H4 (cell line): ENCODE results near the gene IL1A. TPM values are rescaled to one million over a fixed set of nuclear protein-coding genes. Genes with fewer than 3 reads are reported as not detected.
A peak's percentile ranks its signal among the peaks of the same experiment; 100 is the strongest.

ENCODE experiments used
- DNase-seq: peaks from one replicate; pipeline ENCODE4 v3.0.0-alpha.2; 2015; ENCODE audit warnings: low spot score
- total RNA-seq: library from RNA; depleted of rRNA; stranded (reverse); fragments of >200 nt; shearing (Covaris generic); gene quantifications from 2 replicates; pipeline ENCODE4 v1.2.3, GENCODE V29; 2014

IL1A gene
- total RNA-seq, 1 experiment from 2014 or later, result 0.06 TPM

DNA sequence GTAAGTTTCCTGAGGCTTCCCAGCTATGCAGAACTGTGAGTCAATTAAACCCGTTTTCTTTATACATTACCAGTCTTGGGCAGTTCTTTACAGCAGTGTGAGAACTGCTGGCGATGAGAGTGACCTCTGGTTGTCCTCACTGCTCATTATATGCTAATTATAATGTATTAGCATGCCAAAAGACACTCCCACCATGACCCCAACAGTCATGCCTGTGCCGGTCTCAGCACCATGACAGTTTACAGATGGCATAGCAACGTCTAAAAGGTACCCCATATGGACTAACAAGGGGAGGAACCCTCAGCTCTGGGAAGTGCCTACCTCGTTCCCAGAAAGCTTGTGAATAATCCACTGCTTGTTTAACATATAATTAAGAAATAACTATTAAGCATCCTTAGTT lies 8.1 kb upstream of the IL1A start:
- no peak for DNase-seq

DNA sequence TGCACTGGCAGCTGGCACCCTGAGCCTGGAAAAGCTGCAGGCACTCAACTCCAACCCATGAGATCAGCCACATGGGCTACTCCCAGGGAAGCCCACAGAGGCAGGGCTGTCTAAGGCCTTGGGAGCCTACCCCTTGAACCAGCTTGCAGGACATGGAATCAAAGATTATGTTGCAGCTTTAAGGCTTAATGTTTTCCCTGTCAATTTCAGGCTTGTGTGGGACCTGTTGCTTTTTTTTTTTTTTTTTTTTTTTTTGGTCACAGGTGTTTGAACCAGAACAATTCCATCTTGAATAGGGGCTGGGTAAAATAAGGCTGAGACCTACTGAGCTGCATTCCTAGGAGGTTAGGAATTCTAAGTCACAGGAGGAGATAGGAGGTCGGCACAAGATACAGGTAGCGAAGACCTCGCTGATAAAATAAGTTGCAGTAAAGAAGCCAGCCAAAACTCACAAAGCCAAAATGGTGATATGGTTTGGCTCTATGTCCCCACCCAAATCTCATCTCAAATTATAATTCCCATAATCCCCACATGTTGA lies 7.5 kb upstream of the IL1A start:
- no peak for DNase-seq

DNA sequence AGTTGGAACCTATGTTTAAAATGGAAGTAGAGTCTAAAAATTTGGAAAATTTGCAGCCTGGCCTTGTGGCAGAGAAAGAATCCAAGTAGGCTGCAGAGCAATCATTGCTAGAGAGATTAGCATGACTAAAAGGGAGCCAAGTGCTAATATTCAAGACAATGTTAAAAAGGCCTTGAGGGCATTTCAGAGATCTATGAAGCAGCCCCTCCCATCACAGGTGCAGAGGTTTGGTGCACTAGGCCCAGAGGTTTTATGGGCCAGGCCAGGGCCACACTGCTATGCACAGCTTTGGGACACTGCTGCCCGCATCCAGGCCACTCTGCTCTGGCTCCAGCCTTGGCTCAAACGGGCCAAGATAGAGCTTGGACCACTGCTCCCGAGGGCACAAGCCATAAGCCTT lies 6.7 kb upstream of the IL1A start:
- DNase-seq, result no peak

DNA sequence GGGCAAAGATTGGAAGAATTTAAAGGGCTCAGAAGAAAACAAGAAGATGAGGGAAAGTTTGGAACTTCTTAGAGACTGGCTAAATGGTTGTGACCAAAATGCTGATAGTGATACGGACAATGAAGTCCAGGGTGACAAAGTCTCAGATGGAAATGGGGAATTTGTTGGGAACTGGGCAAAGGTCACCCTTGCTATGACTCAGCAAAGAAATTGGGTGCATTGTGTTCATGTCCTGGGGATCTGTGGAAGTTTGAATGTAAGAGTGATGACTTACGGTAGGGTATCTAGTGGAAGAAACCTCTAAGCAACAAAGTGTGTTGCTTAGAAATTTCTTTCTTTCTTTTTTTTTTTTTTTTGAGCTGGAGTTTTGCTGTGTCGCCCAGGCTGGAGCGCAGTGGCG lies 6.0 kb upstream of the IL1A start:
- no peak for DNase-seq

DNA sequence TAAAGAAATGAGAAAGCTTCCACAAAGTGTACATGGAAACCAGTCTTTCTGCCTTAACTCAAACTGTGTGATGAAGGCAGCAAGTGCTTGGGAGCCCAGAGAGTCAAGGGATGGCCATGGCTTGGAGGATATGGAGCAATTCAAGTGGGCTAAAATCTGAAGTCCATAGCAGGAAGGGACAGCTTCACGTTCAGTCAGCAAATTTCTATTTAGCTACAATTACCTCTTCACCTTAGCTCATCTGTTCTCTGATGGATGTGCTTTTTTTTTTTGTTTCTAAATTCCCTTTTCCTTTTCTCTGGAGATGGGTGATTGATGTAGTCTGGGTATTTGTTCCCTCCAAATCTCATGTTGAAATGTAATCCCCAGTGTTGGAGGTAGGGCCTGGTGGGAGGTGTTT lies 4.9 kb upstream of the IL1A start:
- DNase-seq, result no peak

DNA sequence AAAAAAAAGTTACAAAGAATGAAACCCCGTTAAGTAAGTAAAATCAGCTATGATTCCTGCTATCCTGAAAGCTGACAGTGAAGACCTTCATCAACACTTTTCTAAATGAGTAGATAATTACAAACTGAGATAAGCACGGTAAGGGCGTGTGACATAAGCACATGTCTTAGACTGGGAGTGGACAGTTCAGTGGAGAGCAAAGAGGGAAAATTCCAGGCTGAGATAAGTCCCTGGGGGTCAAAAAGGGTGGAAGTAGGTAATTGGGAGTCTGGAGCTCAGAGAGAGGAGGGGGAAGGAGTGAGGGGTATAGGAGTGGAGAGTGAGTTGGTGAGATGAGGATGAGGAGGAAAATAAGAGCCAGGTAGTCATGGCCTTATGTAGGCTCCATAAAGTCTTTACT lies 4.4 kb upstream of the IL1A start:
- no peak for DNase-seq

DNA sequence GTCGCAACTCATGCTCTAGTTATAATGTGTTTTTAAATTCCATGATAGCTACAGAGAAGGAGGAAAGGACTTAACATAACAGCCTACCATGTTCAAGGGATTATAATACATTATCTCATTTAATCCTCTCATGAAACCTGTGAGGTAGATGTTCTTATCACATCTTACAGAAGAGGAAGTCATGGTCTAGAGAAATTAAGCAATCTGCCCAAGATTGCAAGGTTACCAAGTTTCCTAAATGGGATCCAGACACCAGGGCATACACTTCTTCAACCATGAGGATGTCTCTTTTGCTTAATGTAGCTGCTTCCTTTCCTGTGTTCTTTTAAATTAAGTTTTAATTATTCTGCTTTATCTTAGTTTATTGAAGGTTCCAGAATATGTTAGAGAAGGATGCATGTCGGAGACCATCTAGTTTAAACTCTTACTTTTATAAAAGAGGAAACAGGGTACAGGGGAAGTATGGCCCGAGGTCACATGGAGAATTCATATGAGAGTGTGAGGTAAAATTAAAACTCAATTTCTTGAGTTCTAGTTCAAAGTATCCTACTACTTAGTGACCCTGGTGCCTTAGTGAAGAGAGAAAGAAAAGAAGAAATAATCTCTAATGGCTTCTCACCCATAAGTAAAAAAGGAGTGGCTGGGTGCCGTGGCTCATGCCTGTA lies 3.6 kb upstream of the IL1A start:
- DNase-seq, result no peak

DNA sequence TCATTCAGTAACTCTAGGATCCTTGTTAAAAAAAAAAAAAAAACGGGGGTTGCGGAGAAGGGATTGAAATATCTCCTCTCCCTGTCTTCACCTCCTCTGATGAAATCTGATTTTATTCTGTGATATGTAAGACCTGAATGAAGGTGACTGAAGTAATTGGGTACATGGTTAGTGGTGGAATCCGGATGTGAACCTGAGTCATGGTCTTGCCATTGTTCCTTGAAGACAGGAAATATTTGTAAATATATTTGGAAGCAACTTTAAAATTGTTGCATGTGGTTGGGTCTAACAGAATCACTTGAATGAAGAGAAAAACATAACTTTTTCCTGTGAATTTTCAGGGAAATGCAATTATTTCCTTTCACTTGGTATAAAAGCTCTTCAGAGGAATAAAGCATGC lies 3.0 kb upstream of the IL1A start:
- no peak for DNase-seq

DNA sequence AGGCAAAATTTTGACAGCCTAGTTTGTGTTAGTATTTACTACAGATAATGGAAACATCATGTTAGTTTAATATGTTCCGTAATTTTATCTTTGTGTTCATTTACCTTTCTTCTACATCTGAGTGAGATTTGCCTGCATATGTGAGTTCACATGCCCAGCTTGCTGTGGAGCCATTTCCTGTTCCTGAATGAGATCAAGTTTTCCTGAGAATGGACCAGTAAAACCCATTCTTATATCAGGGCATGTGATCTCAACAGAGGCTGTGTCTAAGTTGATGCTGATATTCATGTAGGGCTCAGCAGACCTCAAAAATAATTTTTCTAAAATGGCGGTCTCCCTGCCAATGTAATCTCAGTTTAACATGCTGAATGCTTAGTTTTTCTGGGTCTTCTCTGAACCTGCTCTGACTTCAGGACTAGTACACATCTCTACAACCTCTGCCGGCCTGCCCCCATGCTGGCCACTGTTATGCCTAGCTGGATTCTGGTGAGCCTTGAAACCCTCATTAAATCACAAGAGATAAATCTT lies 1.0 kb downstream of the IL1A start:
- no peak for DNase-seq

DNA sequence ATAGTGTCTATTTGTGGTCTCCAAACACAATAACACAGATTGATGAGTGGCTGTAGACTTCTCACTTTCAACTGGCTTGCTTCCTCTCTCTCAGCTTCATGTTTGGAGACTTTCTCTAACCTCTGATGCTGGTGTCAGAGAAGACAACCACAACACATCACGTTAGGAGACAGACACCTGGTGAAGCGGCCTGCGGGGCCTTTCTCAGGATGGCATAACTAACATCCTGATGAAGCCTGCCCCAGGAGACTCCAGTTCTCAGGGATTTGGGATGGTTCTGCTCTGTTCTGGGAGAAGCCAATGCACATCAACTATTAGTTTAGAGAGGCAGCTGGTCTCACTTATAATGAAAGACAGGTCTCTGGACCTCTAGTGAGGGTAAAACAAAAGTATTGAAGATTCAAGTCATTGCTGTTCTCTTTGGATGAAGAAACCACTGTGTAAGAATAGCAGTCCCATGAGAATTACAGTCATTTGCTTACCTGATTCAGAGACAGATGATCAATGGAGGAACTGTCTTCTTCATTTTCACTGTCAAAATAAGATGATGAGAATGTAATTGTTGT lies 2.0 kb downstream of the IL1A start:
- DNase-seq, result no peak

DNA sequence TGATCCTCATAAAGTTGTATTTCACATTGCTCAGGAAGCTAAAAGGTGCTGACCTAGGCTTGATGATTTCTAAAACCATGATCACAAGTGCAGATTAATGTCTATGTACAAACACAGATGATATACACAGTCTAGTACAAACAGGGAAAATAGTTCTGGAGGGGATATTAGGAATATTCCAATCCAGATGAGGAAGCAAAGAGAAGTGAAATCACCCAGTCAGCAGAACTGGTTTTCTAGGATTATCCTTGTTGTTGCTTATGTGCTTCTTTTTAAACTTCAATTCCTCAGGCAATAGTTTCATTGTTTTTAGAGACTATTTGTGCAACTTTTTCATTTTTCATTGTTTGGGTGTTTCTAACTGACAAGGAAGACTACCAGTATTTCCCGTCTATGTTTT lies 4.7 kb downstream of the IL1A start:
- DNase-seq, result no peak

DNA sequence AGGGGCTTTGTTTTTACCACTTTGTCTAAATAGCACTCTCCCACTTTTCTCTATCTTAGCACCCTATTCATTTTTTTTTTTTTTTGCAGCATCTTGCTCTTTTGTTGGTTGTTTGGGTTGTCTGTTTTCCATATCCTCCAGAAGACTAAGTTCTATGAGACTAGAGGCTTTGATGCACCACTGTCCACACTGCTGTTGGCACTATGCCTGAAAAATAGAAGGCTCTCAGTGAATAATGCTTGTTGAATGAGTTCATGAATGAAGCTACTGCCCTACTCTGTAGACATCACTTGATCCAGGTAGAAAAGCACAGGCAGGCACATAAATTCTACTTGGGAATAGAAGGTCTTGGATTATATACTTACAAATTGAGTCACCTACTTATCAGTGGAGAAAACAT lies 7.3 kb downstream of the IL1A start:
- DNase-seq, result no peak

DNA sequence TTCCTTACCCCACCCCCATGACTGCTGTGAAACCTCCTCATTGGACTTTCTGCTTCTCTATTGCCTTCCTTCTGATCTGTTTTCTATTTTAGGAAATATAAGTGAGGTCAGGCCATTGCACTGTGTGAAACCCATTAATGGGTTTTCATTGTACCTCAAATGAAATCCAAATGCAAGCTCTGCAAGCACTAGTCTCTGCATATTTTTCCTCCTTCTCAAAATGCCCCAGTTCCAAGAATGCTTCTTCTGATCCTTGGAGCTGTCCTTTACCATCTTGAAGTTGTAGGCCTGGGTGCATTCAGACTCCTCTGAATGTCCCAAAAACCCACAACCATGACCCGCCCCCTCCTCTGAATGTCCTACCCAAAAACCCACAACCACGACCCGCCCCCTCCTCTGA lies 8.2 kb downstream of the IL1A start:
- DNase-seq, result no peak

DNA sequence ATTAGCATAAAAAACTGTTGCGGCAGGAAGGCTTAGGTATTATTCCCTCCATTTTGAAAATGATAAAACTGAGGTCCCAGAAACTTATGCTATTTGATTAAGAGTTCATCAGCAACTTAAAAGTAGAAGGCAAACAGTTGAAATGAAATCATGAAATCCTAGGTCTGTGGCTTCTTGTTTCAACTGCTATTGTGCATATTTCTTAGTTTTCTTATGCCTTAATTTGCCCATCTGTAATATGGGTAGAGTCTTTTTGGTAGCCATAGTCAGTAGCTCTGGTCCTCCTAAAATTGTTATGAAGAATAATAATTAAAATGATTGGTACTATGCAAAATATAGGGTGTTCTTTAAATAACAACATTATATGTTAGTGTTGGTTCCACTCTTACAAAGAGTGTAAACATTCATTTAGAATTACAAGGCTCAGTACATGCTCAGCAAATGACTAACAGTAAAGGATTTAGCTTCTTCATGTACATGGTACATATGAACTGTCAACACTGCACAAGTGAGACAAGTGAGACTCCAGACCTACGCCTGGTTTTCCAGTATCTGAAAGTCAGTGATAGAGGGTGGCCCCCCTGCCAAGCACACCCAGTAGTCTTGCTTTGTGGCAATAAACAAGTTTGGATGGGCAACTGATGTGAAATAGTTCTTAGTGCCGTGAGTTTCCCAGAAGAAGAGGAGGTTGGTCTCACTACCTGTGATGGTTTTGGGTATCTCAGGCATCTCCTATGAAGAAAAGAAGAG lies 9.6 kb downstream of the IL1A start:
- no peak for DNase-seq

DNA sequence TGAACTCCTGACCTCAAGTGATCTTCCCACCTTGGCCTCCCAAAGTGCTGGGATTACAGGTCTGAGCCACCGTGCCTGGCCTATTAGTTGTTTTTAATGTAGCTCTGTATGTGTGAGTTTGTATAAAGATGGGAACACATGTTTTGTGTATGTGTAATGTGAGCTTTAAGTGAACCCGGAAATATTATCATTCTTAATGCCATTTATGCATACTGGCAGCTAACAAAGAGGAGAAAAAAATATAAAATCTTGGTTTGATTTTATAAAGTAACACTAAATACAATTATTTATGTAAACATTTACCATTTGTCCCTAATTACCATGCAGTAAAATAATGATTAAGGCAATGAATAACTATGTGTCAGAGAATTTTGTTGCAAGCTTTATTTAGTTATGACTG lies 10.7 kb downstream of the IL1A start:
- no peak for DNase-seq

DNA sequence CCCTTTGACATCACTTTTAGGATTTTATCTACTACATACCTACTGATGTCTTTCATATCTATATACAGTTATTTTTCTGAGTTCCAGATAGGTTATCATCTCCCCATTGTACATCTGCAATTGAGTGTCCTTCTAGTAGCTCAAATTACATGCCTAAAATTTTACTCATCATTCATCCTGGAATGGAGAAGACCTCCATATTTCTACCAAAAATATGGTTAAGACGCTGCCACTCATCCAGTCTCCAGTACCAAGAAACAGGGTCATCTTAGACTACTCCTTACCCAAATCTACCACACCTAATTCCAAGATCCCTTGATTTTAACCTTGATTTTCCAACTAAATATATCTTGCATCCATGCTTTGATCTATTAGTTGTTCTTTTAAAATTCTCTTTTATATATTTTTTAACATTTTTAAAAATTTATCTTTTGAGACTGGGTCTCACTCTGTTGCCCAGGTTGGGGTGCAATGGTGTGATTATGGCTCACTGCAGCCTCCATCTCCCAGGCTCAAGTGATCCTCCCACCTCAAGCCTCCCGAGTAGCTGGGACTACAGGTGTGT lies 11.3 kb downstream of the IL1A start:
- DNase-seq, result no peak

DNA sequence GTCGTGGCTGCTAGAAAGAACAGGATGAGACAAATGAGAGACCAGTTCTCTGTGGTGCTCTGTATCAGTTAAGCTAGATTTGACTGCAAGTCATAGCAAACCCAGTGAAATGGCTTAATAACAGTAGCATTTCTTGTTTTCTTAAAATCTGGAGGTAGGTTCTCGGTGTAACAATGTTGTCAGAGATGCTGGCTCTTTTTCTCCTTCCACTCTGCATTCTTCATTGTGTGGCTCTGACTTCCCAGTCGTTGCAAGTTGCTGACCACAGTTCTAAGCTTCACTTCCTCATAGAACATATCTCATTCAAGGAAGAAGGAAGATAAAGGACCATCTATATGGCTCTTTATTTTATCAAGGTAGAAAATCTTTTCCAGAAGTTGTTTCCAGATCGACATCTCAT lies 12.0 kb downstream of the IL1A start:
- no peak for DNase-seq

DNA sequence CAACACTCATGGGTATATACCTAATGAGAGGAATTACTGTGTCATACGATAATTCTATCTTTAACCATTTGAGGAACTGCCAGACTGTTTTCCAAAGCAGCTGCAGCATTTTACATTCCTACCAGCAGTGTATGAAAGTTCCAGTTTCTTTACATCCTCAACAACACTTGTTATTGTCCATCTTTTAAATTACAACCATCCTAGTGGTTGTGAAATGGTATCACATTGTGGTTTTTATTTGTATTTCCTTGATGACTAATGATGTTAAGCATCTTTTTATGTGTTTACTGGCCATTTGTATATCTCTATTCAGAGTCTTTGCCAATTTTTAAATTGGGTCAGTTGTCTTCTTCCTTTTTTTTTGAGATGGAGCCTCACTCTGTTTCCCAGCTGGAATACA lies 15.9 kb downstream of the IL1A start:
- peak; percentile 41 for DNase-seq

DNA sequence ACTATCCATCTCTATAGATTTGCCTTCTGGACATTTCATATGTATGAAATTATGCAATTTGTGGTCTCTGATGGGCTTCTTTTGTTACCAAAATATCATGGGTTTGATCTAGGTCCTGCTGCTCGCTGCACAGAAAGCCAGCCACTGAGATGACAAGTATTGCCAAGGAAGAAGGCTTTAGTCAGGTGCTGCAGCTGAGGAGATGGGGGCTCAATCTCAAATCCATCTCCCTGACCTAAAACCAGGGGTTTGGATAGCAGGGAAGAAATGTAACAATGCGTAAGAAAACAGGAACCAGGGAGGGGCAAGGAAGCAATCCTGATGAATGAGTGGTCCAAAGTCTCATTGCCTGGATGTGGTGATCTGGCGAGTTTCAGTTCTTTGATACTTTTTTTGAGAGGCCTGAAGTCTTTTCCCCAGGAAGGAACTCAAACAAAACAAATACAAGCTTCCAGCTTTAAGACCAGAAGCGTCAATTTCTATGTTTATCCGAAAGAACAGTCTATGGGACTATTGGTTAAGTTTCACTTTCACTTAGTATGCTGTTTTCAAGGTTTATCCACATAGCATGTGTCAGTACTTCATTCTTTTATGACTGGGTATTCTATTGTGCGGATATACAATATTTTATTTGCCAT lies 16.5 kb downstream of the IL1A start:
- DNase-seq, result no peak

DNA sequence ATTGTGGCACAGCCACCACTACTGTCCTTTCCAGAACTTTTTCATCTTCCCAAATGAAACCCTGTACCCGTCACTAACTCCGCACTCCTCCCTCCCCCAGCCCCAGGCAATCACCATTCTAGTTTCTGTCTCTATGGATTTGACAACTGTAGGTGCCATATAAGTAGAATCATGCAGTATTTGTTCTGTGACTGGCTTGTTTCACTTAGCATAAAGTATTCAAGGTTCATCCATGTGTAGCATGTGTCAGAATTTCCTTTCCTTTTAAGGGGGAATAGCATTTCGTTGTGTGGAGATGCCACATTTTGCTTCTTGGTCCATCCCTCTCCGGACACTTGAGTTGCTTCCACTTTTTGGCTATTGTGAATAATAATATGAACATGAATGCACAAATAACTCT lies 19.0 kb downstream of the IL1A start:
- DNase-seq, result no peak

DNA sequence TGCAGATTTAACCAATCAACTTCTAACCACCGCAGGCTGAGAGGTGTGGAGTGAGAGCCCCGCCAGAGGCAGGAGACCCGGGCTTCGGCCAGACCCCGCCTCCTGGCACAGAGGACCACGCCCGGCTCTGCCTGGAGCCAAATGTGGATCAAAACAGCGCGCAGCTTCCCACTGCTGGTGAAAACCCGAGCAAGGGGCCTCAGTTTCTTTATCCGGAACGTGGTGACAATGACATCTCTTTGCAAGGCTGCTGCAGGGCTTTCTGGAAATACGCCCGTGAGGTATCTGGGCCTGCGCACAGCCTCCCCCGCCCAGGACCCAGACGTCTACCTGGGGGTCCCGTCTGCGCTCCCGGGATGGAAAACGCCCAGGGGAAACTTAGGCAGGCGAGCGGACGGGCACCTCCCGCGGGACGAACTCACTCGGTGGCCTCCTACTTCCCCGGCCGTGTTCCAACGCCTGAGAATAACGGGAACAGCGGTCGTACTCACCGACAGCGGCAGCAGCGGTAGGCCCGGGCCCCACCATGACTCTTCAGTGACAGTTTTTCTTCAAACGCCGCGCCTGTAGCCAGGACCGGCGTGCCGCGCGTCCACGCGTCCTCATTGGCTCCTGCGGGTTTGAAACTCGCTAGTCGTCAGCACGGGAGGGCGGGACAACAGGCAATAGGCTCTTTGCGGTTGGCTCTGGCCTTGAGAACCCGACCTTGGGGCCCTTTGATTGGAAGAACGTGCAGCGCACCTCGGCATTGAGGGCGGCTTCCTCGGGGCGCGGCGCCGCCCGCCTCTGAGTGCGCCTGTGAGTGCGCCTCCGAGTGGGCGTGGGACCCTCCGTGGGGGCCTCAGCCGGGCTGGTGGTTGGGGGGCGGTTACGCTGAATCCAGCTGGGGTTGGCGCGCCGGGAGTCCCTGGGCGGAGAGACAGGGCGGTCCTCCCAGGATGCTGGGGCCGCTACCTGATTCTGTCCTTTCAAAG lies 19.9 kb downstream of the IL1A start, which contains the start of gene CKAP2L:
CKAP2L (minus strand) TSS at position 539 of the 974 bp plus-strand sequence; CDS start at position 528, 11 bp downstream.
- peak; percentile 98 for DNase-seq
